Measurements from ENCODE around the gene ENTPD6. TPM values are rescaled to one million over a fixed set of nuclear protein-coding genes. Genes with fewer than 3 reads are reported as not detected.
"Not testable (repeated sequence)": the region's sequence is repeated elsewhere in the genome, so short reads cannot be mapped to it uniquely, and the experiment has no call there.

Gene ENTPD6
- total RNA-seq, 8 experiments from 2014 or later = 37.7 to 58.2 (median 53.1) TPM

GRCh38 chr20:25236450-25237304, 41.2 kb downstream of the ENTPD6 start:
- no peak overlapping the region for H3K27ac ChIP-seq
- WGBS, 10 experiments = 58 to 90% (median 78%) methylated on average over 1 to 6 of the region's 15 CpGs; no CpG with 5 or more reads in 1 of the 10 experiments
- no peak for ATAC-seq (replicated peaks in 6 of 8)
- in situ Hi-C loops (cut with MboI; ENCODE audit: low pct_unique_long_range_greater_than_20kb in 2 of 9, low sequenced_read_pairs in 9 of 9, unreplicated experiment in 9 of 9) = no loop called here
- H3K4me1 ChIP-seq (replicated peaks in 1 of 2) = peaks cover 19 to 42% of the 10 kb centered on the region in 2 donors
- H3K4me3 ChIP-seq = no peak overlapping the region

GRCh38 chr20:25237610-25238318, 42.3 kb downstream of the ENTPD6 start:
- ATAC-seq (replicated peaks in 6 of 8) = peak; percentile 90 to 95 (median 94)
- Histone ChIP-seq H3K27ac (peak overlapping the region in 1 of 2 donors; percentile 78), H3K4me1 (replicated peaks in 1 of 2) (peaks cover 26 to 51% of the 10 kb centered on the region in 2 donors), H3K4me3 (no peak overlapping the region)
- 4 to 58% (median 45%) methylated on average over 3 to 5 of the region's 10 CpGs; no CpG with 5 or more reads in 4 of the 10 experiments for WGBS, 10 experiments
- in situ Hi-C loops (cut with MboI; ENCODE audit: low pct_unique_long_range_greater_than_20kb in 2 of 9, low sequenced_read_pairs in 9 of 9, unreplicated experiment in 9 of 9) = no loop called here

- Histone ChIP-seq H3K4me3 (no peak overlapping the region), H3K4me1 (replicated peaks in 1 of 2) (peaks cover 26 to 51% of the 10 kb centered on the region in 2 donors), H3K27ac (peak overlapping the region in 1 of 2 donors; percentile 78)
- in situ Hi-C loops (cut with MboI; ENCODE audit: low pct_unique_long_range_greater_than_20kb in 2 of 9, low sequenced_read_pairs in 9 of 9, unreplicated experiment in 9 of 9) = no loop called here
- WGBS, 10 experiments = 60 to 100% (median 95%) methylated on average over 2 to 8 of the region's 12 CpGs; no CpG with 5 or more reads in 5 of the 10 experiments
- peak in 4 of 8 experiments; percentile 3 to 6 (median 5) for ATAC-seq (replicated peaks in 6 of 8)
Measured at GRCh38 chr20:25238319-25239037, 43.0 kb downstream of the ENTPD6 start.

GRCh38 chr20:25239387-25240370, 44.2 kb downstream of the ENTPD6 start:
- Histone ChIP-seq H3K27ac (no peak overlapping the region), H3K4me3 (no peak overlapping the region), H3K4me1 (replicated peaks in 1 of 2) (peaks cover 19 to 40% of the 10 kb centered on the region in 2 donors)
- 67 to 96% (median 84%) methylated on average over 2 to 10 of the region's 19 CpGs; no CpG with 5 or more reads in 5 of the 10 experiments for WGBS, 10 experiments
- in situ Hi-C loops (cut with MboI; ENCODE audit: low pct_unique_long_range_greater_than_20kb in 2 of 9, low sequenced_read_pairs in 9 of 9, unreplicated experiment in 9 of 9) = no loop called here
- no peak for ATAC-seq (replicated peaks in 6 of 8)

GRCh38 chr20:25240851-25241658, 45.5 kb downstream of the ENTPD6 start:
- 20 to 100% (median 73%) methylated on average over 1 to 3 of the region's 9 CpGs for WGBS, 10 experiments
- in situ Hi-C loops (cut with MboI; ENCODE audit: low pct_unique_long_range_greater_than_20kb in 2 of 9, low sequenced_read_pairs in 9 of 9, unreplicated experiment in 9 of 9); ATAC-seq (replicated peaks in 6 of 8): not testable (repeated sequence)

GRCh38 chr20:25241659-25241955, 46.1 kb downstream of the ENTPD6 start:
- ATAC-seq (replicated peaks in 6 of 8); H3K27ac ChIP-seq; in situ Hi-C loops (cut with MboI; ENCODE audit: low pct_unique_long_range_greater_than_20kb in 2 of 9, low sequenced_read_pairs in 9 of 9, unreplicated experiment in 9 of 9); H3K4me3 ChIP-seq: not testable (repeated sequence)
- H3K4me1 ChIP-seq (replicated peaks in 1 of 2) = peaks cover 17 to 39% of the 10 kb centered on the region in 2 donors
- no CpG with 5 or more reads among the region's 4 CpGs for WGBS, 10 experiments

More at GRCh38 chr20:25240851-25241658, 45.5 kb downstream of the ENTPD6 start:
- H3K27ac ChIP-seq, H3K4me3 ChIP-seq: not testable (repeated sequence)
- peaks cover 16 to 35% of the 10 kb centered on the region in 2 donors for H3K4me1 ChIP-seq (replicated peaks in 1 of 2)

GRCh38 chr20:25242231-25242630, 46.7 kb downstream of the ENTPD6 start:
- 64 to 93% (median 80%) methylated on average over 1 to 8 of the region's 10 CpGs; no CpG with 5 or more reads in 3 of the 10 experiments for WGBS, 10 experiments
- H3K27ac ChIP-seq = no peak overlapping the region
- peaks cover 21 to 42% of the 10 kb centered on the region in 2 donors for H3K4me1 ChIP-seq (replicated peaks in 1 of 2)
- no peak for ATAC-seq (replicated peaks in 6 of 8)
- H3K4me3 ChIP-seq = no peak overlapping the region
- in situ Hi-C loops (cut with MboI; ENCODE audit: low pct_unique_long_range_greater_than_20kb in 2 of 9, low sequenced_read_pairs in 9 of 9, unreplicated experiment in 9 of 9) = no loop called here

- no peak for ATAC-seq (replicated peaks in 6 of 8)
- Histone ChIP-seq H3K4me3 (no peak overlapping the region), H3K27ac (no peak overlapping the region), H3K4me1 (replicated peaks in 1 of 2) (peaks cover 17 to 29% of the 10 kb centered on the region in 2 donors)
- in situ Hi-C loops (cut with MboI; ENCODE audit: low pct_unique_long_range_greater_than_20kb in 2 of 9, low sequenced_read_pairs in 9 of 9, unreplicated experiment in 9 of 9) = no loop called here
Measured at GRCh38 chr20:25243416-25243979, 48.0 kb downstream of the ENTPD6 start.

- WGBS, 10 experiments = 93 to 100% (median 100%) methylated on average over 1 to 4 of the region's 5 CpGs; no CpG with 5 or more reads in 4 of the 10 experiments
- H3K4me1 ChIP-seq (replicated peaks in 1 of 2) = peaks cover 23 to 29% of the 10 kb centered on the region in 2 donors
- no peak overlapping the region for H3K4me3 ChIP-seq
- in situ Hi-C loops (cut with MboI; ENCODE audit: low pct_unique_long_range_greater_than_20kb in 2 of 9, low sequenced_read_pairs in 9 of 9, unreplicated experiment in 9 of 9) = no loop called here
- ATAC-seq (replicated peaks in 6 of 8) = no peak
- no peak overlapping the region for H3K27ac ChIP-seq
Measured at GRCh38 chr20:25244976-25245375, 49.5 kb downstream of the ENTPD6 start.

- in situ Hi-C loops (cut with MboI; ENCODE audit: low pct_unique_long_range_greater_than_20kb in 2 of 9, low sequenced_read_pairs in 9 of 9, unreplicated experiment in 9 of 9) = no loop called here
- peaks cover 28 to 34% of the 10 kb centered on the region in 2 donors for H3K4me1 ChIP-seq (replicated peaks in 1 of 2)
- ATAC-seq (replicated peaks in 6 of 8) = no peak
- H3K27ac ChIP-seq = no peak overlapping the region
- WGBS, 10 experiments = 60 to 100% (median 100%) methylated on average over 1 of the region's 1 CpG; no CpG with 5 or more reads in 6 of the 10 experiments
- H3K4me3 ChIP-seq = no peak overlapping the region
Measured at GRCh38 chr20:25245461-25245860, 49.9 kb downstream of the ENTPD6 start.

Data from motor neuron (in vitro differentiated cells).